Activated gamma-delta T cell treated with anti-CD3 and anti-CD28 coated beads, Interleukin-2, amount 50 U/mL, for 16 hours (primary cell): Measurements from ENCODE around the gene CCDC69.
"Not testable (repeated sequence)": the region's sequence is repeated elsewhere in the genome, so short reads cannot be mapped to it uniquely, and the experiment has no call there.

Experiments used
- DNase-seq: peaks from one replicate; pipeline ENCODE4 v3.0.0-alpha.2; 2020; ENCODE audit warnings: low read depth

The CCDC69 gene

DNA sequence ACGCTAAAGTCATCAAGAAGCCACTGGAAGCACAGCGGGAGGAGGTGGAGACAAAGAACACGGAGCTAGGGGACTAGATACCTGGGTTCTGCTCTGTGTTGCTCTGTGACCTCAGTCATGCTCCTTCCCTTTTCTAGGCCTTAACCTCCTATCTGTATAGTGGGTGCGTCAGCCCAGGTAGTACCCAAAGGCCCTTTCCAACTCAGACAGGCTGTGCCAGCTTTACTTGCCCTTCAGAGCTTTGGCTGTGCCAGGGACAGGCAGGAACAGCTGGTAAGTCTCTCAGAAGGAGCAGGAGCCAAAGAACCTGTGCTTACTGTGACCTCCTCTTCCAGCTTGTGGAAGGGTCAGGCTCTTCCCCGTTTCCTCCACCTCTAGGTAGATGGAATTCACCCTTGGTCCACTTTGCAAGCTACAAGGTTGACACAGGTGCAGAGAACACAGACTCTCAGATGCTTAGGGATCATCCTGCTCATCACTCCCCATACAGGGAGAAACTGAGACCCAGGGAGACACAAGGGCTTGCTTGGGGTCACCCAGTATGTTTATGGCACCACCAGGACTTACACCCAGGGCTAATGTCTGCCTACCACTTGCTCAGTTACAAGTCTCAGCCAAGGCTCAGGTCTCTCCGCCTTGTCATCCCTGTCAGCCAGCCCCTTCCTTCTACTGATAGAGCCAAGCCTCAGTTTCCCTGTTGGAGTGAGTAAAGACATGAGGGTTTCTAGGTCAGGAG, 1.7 kb downstream of the CCDC69 start:
- DNase-seq: no peak

DNA sequence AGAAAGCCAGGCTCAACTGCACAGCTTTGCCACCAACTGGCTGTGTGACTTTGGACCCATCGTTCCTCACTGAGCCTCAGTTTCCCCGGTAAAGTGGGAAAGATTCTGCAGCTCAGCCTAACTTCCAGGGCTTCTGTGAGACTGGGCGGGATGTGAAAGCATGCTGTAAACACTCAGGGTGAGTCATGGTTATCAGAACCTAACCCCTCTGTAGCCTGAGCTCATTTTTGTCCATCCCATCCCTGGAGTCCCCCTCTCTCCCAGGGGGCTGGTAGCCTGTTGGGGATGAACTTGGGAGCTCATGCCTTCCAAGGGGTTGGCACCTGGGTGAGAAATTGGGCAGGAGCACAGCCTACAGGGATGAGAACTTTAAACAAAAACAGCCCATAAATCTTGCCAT, 2.3 kb downstream of the CCDC69 start:
- no peak for DNase-seq

DNA sequence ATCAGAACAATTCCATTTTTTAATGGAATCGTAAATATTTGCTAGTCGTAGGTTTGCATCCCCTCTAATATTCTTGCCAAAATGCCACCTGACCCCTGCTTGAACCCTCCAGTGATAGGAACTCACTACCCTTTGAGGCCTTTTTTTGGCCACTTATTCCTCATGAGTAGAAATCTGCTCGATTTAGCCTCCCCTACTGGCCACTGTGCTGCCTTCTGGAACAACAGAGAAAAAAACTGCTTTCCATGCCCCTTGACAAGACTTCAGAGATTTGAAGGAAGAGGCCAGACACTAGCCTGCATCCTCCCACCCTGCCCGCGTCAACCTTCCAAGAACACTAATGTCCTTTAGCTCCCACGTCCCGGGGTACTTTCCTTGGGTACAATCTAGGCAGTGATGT, 4.1 kb downstream of the CCDC69 start:
- no peak for DNase-seq

DNA sequence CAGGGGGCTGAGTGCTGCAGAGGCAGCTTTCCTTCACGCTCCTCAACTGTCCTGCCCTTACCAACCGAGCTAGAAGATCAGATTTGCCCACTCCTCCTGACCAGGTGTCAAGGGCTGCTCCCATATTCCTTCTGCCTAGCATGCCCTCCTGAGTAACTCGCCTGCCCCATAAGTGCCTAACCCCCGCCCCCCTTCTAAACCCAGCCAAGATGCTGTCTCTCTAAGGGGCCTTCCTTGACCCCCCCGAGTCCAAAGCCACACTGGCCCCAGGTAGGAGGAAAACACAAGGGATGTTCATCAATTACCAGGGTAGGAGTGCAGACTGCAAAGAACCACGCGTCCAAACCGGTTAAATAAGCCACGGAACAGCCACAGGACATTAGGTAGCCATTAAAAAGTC, 4.8 kb downstream of the CCDC69 start:
- no peak for DNase-seq

DNA sequence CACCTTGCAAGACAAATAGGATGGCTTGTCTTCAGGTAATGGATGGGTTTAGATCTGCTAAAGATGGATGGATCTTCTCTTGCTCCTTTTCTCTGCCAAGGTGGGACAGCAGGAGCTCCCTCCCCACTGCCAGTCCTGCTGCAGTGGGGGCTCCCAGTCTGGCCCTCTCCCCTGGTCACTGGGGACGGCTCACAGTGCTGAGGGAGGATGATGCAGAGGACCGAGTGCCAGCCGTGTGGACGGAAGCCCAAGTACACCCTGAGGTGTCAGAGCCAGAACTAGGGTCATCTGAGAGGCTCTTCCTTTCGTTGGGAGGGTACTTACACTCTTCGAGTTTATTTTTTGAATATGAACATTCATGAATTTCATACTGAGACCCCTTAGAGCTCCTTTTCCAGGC, 5.7 kb downstream of the CCDC69 start:
- DNase-seq: no peak

DNA sequence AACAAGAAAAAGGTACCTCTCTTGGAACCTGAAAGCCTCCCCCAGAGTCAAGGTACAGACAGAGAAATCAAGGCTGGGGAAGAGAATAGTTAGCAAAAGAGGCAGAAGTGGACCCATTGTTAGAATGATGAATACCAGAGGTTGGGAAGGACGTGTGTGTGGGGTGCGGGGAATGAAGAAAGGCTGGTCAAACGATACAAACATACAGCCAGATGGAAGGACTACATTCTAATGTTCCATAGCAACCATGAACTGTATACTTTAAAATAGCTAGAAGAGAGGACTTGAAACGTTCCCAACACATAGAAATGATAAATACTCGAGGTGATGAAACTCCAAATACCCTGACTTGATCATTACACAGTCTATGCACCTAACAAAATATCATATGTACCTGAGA, 7.1 kb downstream of the CCDC69 start:
- DNase-seq: no peak

DNA sequence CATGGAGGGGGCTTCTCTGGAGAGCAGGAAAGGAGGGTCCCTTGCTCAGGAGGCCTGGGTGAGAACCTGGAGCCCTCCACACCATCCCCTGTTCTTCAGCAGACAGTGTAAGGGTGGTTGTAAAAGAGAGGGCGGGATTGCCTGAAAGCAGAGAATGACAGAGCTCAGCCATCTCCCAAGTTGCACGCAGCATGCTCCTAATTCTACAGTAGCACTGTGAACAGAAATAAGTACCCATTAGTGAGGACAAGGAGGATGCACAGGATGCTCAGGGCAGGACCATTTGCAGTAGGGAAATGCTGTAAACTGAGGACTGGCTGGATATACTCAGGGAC, 8.4 kb downstream of the CCDC69 start:
- no peak for DNase-seq

DNA sequence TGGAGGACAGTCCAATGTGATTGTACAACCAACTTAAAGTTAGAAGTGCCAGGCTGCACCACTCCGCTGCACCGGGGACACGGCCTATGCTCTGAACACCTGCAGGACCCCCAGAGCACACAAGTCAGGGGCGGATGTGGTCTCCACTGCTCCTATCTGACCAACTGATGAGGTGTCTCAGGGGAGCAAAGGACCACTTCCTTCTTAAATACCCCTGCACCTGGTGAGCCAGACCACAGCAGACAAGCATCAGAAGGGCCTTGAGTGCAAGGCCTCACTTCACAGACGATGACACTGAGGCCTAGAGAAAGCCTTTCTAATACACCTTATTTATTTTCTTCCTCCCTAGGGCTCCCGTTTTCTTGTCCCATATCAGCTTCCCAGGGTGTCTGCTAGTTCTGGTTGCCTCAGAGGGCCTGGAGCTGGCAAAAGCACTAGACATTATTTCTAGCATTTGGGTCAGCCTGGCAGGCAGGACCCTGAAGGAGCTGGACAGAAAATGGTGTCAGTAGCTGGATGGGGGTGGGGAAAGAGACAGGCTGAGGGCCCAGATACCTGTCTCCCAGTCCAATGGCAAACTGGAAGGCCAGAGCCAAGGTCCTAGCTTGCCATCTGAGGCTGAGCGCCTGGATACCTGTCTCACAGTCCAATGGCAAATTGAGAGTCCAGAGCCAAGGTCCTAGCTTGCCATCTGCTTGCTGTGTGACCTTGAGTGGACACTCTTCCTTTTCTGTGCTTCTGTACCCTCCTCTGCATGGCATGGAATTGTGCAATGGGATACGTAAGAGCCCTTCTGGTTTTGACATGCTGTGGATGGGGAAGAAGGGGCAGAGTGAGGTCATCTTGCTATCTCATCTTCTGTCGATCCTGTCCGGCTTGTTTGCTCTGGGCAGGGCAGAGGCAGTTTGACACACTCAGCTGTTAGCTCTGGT, 9.0 kb downstream of the CCDC69 start:
- peak; percentile 22 for DNase-seq

DNA sequence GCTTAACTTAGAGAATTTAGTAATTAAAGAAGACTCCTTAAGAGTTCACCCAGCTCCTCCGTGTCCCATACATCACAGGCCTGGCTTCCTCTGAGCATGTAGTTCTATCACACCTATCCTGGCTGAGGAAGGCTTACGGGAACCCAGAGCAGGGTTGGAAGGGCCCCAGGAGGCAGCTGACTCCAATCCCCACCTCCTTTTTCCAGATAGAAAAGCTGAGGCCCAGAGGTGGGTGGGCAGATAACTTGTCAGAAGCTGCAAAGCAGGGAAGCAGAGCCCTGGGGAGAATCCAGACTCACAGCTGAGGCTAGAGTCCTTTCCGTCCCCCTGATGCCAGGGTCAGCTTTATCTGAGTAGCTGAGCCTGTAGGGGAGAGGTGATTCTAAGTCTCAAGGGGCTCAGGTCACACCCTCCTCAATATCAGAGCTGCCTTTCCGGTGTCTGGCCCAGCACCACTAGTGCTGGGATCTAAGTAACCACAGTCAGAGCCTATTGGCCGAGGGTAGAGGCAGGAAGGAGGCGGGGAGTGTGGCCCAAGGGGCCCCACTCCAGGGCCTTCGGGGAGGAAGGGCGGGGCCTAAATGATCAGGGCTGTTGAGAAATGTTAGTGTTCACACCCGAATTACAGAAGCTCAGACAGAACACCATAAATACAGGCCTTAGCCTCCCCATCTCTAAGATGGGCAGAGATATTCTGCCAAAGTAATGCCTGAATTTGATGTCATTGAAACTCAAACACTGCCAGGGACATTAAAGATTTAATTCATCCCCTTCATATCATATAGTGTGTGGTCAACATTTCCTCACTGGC, 9.9 kb downstream of the CCDC69 start:
- peak; percentile 78 for DNase-seq

DNA sequence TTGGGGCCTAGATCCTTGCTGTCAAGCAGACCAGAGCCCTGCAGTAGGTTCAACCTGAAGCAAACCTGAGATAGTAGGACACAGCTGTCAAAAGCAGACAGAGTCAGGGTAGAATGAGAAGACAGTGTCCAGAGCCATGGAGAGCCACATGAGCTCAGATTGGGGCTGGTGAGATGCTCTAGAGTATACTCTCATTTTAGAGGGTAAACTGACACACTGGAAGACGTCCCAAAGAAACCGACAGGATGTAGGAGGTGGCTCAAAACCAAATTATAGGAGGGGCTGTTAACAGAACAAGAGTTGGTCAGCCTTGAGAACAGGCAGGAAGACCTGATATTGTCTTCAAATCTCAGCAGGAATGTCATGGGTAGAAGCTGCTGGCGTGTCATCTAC, 11.5 kb downstream of the CCDC69 start:
- DNase-seq: no peak

DNA sequence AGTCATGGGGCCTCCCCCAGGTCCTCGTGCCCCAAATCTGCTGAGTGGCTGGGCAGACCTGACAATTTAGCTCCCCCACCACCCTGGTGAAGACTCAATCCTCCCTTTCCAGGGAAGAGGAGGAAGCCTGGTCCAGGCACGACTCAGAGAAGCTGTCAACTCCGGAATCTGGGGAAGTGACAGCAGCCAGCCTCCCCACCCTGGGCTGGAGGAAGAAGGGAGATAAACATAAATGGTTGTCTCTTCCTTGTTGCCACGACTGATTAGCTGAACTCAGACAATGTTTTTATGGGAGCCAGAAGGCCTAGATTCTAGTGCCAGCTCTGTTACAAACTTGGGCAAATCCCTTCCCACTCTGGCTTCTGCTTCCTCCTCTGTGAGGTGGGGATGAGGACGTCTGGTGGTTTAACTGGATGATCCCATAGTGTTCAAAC, 15.4 kb downstream of the CCDC69 start:
- no peak for DNase-seq

DNA sequence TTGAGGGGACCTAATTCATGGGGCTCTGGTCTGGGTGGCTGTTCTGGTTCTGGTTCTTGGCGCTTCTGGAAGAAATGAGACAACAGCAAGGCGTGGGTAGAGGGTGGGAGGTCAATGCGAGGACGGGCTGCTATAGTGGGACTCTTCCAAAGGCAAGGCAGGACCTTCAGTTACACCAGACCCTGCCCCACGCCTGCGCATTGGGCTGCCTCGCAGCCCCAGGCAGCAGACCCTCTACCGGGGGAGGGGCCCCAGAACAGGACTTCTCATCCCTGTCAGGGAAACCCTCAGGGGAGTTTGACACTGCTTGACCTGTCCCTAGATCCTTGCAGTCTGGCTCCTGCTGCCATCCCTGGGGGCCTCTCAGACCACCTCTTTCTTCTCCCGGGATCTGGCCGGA, 18.5 kb downstream of the CCDC69 start:
- DNase-seq: no peak

DNA sequence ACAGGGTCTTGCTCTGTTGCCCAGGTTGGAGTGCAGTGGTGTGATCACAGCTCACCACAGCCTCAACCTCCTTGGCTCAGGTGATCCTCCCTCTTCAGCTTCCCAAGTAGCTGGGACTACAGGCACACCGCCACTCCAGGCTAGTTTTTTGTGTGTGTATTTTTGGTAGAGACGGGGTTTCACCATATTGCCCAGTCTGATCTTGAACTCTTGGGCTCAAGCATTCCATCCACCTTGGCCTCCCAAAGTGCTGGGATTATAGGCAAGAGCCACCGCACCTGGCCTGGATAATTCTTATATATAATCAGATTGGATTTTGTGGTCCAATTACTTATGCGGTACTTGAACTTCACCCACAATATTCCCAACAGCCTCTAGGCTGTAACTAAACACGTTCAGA, 19.8 kb downstream of the CCDC69 start:
- no peak for DNase-seq

DNA sequence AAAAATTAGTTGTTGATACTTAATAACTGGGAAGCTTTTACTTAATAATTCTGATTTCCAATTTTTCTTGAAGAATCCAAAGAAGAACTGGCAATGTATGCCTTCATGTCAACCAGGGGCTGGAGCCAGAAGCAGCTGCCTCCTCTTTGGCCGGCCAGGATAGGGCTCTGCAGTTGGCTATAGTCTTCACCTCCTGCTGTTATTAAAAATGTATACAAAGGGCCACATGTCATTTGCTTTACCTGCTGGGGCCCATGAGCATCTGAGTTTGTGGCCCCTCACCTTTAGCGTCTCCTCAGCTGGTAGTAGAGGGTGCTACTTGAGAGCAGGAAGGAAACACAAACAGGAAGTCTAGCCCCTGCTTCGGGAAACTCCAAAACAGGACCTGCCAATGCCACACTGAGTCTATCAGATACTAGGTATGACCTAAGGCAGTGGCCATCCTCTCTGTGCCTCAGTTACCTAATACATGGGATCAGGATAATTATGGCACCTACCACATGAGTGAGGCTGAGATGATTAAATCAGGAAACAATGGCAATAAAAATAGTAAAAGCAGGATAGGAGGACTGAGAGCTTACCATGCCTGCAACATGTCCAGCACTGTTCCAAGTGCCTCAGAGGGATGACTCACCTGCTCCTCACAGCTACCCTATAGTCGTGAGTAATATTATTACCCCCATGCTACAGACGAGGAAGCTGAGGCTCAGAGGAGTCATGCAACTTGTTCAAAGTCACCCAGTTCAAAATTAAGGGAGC, 21.3 kb downstream of the CCDC69 start:
- DNase-seq: peak; percentile 28

DNA sequence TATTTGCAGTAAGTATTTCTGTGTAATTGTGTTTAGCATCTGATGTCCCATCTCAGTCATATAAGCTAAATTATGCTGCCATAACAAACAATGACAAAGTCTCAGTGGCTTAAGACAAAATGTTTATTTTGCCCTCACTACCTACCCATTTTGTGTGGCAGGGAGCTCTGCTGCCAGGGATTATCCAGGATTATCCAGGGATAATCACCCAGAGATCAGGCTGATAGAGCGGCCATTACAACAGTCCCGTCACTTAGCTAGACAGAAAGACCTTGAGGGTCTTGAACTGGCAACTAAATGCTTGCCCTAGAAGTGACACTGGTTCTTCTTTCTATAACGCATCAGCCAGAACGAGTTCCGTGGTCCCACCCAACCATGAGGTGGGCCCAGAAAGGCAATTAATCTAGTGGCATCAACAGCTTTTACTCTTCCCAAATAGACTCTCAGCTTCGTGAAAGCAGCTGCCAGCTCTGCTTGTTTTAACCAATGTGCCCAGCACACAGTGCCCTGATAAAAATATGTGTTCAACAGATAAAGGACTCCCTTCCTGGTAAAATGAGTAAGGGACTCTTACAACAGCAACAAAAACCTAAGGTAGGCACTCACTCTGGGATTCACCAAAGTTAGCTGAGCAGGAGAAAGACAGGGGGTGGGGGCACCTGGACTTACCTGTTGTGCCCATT, 22.8 kb downstream of the CCDC69 start:
- DNase-seq: no peak

DNA sequence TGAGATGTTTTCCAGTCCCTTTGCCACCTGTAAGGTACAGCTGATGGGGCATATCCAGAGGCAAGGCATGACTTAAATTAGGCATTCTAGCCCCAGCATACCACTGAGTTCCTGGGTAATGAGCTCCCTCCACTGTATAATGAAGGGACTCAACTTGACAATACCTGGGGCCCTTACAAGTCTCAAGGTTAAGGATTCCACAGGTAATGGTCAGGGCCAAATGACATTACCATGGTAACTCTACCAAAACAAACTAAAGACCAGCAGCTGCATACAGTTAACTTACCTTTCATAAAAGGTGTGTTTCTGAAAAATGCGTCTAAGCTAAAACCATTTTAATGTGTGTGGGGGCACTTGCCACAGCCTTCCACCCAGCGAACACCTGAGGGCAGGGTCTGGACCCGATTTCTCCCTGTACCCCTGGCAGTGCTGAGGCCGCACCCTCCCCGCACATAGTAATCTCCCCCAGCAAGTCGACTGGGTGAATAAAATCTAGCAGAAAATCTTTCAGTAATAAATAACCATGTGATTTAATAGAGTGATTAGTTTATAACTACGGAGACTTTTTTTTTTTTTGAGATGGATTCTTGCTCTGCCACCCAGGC, 24.2 kb downstream of the CCDC69 start:
- DNase-seq: no peak

DNA sequence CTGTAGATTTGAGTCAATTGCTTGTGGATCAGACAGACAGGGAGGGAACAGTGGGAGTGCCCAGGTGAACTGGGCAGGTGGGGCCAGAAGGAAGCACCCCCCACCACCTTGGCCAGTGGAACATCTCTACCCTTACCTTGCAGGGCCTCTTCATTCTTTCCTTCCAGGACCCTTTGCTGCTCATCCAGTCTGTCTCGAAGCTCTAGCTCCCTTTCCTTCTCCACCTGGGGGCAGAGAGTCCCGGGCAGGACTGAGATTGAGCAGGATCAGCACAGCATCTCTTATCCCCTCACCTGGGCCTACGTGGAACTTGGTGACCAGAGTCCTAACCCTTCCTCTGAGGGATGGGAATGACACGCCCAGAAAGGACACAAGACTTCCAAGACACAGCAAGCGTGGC, 25.0 kb downstream of the CCDC69 start:
- no peak for DNase-seq

DNA sequence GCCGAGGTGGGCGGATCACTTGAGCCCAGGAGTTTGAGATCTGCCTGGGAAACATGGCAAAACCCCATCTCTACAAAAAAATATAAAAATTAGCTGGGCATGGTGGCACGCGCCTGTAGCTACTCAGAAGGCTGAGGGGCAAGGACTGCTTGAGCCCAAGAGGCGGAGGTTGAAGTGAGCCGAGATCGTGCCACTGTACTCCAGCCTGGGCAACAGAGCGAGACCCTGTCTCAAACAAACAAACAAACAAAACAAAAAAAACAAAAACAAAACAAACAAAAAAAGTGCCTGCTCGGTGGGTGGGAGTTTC, 26.6 kb downstream of the CCDC69 start:
- not testable (repeated sequence) for DNase-seq

DNA sequence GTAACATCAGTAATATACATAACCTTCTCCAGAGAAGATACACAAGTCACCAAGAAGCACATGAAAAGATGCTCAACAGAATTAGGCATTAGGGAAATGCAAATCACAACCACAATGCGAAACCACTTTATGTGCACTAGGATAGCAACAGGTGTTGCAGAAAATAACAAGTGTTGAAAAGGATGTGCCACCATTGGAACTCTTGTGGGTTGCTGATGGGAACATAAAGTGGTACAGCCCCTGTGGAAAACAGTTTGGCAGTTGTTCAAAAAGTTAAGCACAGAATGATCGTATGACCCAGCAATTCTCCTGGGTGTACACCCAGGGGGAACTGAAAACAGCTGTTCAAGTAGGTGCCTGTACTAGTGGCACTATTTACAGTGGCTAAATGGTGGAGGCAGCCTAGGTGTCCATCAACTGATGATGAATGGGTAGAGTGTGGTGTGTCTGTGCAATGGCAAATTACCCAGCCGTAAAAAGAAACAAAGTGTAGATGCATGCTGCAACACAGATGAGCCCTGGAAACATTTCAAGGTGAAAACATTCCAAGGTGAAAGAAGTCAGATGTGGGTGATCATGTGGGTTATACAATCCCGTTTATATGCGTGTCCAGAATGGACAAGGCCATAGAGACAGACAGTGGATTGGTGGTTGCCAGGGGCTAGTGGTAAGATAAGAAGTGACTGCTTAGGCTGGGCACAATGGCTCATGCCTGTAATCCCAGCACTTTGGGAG, 27.2 kb downstream of the CCDC69 start:
- DNase-seq: no peak

DNA sequence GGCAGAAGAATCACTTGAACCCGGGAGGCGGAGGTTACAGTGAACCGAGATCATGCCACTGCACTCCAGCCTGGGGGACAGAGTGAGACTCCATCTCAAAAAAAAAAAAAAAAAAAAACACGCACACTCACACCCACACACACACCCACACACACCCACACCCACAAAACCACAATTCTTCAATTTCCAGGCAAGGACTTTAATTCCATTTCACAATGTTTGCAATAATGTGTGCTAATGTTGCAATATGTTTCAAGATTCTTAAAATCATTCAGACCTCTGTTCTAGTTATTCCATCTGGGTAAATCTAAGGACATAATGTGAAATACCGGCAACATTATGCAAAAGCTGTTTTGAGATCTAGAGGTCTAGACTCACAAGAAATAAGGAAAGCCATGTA, 28.3 kb downstream of the CCDC69 start:
- DNase-seq: no peak
